Activated CD4-positive, CD25-positive, alpha-beta regulatory T cell treated with anti-CD3 and anti-CD28 coated beads, Interleukin-2, amount 50 U/mL, for 24 hours (primary cell): ENCODE measurements around the gene ALG11.
"Not testable (repeated sequence)": the region's sequence is repeated elsewhere in the genome, so short reads cannot be mapped to it uniquely, and the experiment has no call there.

Experiments
- ATAC-seq, 2 donors: fragments of 150-1000 bp; cut with Tn5 transposase; one replicate each; pipeline ENCODE4 v1.10.0; 2021; ENCODE audit warnings: mild to moderate bottlenecking in 1 of 2, moderate library complexity in 1 of 2

ALG11 gene, protein sequence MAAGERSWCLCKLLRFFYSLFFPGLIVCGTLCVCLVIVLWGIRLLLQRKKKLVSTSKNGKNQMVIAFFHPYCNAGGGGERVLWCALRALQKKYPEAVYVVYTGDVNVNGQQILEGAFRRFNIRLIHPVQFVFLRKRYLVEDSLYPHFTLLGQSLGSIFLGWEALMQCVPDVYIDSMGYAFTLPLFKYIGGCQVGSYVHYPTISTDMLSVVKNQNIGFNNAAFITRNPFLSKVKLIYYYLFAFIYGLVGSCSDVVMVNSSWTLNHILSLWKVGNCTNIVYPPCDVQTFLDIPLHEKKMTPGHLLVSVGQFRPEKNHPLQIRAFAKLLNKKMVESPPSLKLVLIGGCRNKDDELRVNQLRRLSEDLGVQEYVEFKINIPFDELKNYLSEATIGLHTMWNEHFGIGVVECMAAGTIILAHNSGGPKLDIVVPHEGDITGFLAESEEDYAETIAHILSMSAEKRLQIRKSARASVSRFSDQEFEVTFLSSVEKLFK

DNA sequence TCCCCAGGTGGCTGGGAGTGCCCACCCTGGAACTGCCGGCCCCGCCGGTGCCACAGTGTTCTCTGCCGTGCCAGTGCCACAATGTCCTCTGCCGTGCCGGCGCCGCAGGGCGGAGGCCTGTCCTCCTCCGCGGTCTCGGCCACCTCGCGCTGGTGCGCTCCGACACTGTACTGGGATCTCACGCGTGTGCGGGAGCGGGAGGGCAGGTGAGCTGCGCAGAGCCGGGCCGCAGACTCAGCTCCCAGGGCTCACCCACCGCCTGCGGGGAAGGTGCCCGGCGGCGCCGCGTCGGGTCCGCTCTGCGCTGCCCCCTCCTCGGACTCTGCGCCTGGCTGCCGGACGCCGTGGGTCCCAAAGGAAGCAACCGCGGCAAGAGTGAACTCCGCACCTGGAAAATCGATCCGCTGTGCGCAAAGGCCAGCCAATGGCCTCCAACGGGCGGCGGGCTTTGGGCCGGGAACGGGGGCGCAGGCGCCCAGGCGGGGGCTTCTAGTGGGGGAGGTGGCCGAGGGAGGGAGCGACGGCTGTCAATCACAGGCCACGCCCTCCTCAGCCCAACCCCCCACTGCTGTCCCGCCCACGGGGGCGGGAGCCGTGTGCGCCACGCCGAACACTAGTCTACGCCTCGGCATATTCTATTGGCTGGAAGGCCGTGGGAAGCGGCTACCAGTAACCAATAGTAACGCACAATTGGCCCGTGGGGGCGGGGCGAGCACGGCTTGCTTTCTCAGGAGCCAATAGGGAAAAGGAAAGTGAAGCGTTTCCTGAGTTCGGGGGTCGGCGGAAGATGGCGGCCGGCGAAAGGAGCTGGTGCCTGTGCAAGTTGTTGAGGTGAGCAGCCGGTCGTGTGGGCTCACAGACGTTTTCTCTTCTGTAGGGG is at the start of gene ALG11:
ALG11 (plus strand) TSS at position 767 of the 880 bp plus-strand sequence; CDS start at position 788, 21 bp downstream.
- ATAC-seq: peak; percentile 99

DNA sequence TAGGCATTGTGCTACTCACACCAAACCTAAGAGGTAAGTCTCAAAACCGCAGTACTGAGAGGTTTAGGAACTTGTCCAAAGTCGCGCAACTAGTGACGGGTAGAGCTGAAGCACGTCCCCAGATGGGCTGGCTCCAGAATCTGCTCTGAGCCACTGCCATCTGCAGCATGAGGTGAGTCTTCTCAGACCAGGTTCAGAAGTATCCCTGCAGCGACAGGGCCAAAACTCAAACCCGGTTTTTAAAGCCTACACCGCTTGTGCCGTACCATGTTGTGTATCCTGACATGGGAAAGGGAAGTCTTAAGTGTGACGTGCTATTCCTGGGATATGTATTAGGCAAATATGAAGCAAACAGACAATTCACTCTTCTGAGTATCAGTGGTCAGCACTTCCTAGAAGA is 46.0 kb upstream of the ALG11 start:
- no peak for ATAC-seq

DNA sequence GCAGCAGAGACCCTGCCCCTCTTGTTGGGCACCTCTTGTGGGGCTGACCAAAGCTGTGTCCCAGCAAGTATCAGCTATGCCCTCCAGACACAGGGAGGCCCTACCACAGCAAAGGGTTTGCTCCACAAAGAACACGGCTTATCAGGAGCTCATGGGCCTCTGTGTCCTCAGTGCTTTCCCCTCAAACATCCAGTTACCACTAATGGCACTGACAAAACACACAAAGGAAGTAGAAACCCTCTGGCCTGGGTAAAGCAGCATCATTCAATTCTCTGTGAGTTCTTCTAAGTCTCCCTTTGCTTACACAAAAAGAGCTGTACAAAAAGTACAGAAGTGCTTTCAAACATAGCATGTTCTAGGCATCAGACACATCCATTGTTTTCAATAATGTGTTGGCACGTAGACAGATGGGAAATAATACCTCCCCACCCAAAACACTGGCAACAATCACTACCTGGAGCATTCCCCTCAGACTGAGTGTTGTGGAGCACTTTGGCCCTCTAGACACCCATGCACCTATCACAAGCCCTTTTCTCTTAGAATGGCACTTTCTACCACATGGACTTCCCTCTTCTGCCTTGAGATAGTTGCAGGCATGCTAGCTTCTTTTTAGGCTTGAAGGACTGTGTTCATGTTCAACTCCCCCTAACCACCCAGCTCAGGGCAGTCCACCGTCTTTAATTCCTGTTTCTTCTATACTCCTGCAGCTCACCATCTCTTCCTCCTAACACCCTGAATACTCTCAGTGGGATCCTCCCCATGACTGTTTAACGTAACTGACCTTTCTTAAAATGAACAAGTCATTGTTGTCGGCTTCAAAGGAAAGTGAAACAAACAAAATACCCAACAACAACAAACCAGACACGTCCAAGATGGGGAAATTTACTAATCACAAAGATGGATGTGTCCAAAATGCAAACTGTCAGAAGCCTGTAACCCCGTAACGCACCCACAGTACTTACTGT is 44.4 kb upstream of the ALG11 start:
- no peak for ATAC-seq

DNA sequence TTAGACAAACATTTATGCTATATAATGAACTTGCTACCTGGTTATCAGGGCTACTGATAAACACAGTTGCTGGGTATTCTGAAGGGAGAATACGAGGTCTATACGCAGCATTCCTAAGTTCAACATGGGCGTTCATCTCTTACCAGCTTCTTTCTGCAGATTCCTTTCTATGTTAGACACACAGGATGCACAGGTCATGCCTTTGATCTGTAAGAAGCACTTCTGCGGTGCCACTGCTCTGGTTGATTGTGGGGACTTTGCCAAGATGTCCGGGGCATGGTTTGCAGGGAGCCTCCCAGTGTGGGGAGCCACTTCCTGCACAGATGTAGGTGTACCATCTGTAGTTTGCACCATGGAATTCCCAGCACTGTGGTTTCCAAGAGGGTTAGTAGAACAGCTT is 41.8 kb upstream of the ALG11 start:
- ATAC-seq: no peak

DNA sequence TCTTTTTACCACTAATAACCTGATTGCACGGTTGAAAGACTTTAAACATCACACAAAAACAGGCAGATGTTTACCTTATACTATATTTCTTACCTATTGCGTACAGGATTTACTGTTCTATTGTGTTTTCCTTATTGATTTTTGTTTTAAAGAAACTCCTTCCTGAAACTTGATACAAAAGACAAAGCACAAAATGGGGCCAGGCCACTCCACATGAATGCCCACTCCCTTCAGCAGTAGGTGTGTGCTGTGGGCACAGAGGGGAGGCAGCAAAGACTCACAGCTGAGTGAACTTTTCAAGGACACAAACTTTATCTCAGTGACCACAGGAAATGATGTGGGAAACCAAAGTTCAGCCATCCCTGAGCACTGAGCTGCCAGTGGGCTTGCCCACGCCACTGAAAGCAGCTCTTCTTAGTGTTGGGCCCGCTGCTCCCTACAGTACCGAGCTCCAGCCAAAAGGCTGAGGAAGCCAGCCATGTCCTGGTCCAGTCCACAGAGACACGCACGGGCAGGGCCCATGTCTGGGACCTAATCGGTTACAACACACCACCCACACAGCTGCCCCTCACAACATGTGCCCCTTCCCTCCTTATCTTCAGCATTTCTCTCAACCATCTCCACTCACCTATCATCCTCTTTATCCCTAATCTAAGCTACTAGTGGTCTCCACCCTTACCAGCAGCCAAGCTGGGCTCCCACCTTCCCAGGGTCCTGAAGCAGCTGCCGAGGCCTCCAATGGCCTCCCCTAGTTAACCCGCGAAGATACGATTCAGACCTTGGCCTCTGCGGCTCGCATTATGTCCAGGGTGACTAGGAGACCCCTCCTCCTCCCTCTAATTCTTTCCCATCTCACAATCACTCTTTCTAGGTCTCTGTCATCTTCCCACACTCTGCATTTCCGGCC is 40.4 kb upstream of the ALG11 start:
- ATAC-seq: no peak

DNA sequence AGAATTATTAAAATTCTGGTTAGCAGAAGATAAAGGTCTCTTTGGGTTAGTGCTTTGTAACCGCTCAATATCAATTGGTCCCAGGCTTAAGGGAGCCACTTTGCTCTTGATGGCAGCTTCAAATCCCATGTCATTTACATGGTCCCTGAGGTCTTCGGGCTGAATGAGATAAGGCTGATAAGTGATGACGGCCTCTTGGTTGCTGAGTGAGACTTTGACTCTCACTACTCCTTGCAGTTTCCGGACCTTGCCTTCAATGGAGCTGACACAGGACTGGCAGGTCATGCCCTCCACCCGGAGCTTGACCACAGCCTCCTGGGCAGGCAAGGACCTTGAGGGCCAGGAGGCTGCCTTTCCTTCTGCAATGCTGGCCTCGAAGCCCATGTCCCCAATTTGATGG is 37.7 kb upstream of the ALG11 start:
- no peak for ATAC-seq

DNA sequence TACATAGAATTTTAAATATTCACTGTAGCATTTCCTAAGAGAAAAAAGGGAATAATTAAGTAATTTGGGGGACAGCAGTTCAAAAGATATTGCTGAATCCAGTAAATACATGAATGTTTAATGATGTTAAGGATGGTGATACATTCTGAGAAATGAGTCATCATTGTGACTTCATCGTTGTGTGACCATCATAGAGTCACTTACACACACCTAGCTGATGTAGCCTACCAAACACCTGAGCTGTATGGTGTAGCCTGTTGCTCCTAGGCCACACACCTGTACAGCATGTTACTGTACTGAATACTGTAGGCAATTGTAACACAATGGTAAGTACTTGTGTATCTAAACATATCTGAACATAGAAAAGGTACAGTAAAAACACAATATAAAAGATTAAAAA is 35.8 kb upstream of the ALG11 start:
- ATAC-seq: peak; percentile 64 to 66

DNA sequence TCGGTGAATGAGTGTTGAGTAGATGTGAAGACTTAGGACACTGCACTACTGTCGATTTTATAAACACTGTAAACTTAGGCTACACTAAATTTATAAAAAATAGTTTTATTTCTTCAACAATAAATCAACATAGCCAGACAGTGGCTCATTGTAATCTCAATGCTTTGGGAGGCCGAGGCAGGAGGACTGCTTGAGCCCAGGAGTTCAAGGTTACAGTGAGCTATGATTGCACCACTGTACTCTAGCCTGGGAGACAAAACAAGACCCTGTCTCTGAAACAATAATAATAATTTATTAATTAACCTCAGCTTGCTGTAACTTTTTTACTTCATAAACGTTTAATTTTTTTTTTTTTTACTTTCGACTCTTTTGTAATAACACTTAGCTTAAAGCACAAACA is 35.3 kb upstream of the ALG11 start:
- ATAC-seq: no peak

DNA sequence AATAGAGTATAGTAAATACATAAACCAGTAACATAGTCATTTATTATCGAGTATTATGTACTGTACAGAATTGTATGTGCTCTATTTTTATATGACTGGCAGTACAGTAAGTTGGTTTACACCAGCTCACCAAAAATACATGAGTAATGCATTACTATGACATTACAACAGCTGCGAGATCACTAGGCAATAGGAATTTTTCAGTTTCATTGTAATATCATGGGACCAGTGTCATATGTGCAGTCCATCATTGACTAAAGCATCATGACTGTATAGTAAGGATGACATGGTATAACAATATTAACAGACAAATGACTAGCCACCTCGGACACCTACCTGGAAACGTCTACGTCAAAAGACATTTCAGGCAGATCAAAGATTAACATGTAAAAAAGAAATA is 34.6 kb upstream of the ALG11 start:
- no peak for ATAC-seq

DNA sequence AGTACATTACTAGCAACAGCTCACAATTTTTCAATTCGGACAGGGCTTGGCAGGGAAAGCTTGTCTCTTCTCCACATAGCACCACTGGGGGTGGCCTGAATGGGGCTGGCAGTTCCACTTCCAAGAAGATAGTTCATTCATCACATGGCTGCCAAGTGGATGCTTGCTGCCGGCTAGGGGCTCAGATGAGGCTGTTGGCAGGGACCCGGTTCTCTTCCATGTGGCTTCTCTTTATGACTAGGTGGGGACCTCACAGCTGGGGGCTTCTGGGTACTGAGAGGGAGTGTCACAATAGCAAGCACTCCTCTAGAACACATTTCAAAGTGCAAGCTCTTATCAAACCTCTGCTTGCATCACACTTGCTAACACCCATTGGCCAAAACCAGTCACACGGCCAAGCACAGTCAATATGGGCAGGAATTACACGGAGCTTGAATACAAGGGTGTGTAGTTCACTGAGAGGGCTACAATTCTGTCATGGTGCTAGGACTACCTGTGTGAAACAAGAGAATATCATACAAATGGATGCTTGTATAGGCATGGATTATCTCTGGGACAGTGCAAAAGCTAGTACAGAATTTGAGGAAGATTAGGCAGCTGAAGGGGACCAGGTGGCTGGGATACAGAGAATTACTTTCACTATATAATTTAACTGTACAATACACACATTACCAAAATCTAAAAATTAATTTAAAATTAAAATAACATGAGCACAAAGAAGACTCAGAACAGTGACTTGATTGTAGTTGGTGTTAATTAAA is 33.2 kb upstream of the ALG11 start:
- ATAC-seq: no peak

DNA sequence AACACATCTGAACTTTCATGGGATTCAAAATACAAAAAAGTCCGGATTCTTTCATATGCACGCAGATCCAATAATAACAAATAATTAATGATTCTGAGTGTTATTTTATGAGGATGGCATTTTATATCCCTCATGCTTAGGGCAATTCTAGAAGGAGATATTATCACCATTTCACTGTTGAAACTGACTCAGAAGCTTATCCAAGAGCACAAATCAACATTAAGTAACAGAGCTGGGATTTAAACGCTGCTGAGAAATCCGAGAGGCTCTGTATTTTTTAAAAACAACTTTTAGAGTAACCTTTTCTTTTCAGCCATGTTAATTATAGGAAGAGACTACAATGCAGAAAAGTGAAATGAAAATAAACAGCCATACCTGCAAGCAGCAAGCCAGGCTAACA is 31.3 kb upstream of the ALG11 start:
- no peak for ATAC-seq

DNA sequence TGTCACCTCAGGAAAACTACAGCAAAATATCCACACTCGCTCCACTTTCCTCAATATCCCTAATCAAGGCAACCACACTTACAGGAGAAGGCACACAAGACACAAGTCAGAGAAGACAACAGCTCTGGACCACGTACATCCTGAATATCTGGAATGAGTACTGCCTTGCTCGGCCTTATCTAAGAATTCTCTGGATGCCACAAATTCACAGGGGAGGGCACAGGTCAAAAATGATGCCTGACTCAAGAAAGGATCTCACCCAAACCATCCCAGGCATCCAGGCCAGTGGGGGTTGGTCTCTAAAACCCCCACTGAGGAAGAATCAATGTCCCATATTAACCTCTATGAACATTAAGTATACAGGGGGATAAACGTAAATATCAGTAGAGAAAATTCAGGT is 30.8 kb upstream of the ALG11 start:
- ATAC-seq: no peak

DNA sequence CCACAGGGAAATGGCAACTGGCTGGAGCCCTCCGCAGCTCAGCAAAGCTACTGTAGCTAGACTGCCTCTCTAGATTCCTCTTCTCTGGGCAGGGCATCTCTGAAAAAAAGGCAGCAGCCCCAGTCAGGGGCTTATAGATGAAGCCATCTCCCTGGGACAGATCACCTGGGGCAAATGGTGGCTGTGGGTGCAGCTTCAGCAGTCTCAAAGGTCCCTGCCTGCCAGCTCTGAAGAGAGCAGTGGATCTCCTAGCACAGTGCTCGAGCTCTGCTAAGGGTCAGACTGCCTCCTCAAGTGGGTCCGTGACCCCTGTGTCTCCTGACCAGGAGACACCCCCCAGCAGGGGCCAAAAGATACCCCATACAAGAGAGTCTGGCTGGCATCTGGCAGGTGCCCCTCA is 28.9 kb upstream of the ALG11 start:
- ATAC-seq: not testable (repeated sequence)

DNA sequence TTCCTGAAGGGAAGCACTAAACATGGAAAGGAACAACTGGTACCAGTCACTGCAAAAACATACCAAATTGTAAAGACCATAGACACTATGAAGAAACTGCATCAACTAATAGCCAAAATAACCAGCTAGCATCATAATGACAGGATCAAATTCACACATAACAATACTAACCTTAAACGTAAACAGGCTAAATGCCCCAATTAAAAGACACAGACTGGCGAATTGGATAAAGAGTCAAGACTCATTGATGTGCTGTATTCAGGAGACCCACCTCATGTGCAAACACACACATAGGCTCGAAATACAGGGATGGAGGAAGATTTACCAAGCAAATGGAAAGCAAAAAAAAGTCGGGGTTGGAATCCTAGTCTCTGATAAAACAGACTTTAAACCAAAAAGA is 27.3 kb upstream of the ALG11 start:
- not testable (repeated sequence) for ATAC-seq

DNA sequence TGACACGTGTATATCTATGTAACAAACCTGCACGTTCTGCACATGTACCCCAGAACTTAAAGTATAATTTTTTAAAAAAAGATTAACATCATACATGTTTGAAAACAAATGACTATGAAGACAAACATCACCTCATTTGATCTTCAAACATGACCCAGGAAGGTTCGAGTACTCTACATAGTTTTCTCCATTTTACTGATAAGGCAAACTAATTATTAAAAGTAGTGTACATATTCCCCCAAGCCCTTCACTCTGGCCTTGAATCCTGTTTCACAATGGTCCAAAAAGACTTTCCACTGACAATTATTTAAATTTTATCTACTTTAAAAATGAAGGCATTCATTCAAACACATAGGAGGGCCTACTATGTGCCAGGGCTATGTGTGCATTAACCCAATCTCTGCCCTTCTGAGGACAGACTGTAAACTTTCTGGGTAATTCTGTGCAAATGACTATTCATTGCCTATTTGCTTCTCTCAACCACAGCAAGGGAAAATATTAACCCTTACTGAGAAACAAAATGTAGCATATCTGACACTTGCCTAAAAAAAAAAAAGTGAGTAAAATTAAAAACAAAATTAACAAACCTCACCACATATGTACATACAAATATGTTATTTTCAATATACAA is 23.1 kb upstream of the ALG11 start:
- ATAC-seq: no peak

DNA sequence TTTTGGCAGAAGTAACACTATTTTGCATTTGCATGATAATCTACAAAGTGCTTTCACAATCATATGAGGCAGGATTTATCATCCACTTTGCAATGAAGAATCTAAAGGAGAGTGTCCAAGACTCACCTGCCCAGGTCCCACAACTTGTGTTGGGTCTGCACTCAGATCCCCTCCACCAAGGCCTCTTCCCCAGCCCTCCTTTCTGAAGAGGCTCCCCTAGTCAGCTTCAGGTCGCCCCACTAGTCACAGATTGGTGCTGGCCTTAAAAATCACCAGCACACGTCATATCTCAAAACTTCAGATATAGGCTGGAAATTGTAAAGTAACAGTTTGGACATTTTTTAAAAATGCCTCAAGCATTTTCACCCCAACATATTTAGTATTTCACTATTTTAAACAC is 18.5 kb upstream of the ALG11 start:
- ATAC-seq: no peak

DNA sequence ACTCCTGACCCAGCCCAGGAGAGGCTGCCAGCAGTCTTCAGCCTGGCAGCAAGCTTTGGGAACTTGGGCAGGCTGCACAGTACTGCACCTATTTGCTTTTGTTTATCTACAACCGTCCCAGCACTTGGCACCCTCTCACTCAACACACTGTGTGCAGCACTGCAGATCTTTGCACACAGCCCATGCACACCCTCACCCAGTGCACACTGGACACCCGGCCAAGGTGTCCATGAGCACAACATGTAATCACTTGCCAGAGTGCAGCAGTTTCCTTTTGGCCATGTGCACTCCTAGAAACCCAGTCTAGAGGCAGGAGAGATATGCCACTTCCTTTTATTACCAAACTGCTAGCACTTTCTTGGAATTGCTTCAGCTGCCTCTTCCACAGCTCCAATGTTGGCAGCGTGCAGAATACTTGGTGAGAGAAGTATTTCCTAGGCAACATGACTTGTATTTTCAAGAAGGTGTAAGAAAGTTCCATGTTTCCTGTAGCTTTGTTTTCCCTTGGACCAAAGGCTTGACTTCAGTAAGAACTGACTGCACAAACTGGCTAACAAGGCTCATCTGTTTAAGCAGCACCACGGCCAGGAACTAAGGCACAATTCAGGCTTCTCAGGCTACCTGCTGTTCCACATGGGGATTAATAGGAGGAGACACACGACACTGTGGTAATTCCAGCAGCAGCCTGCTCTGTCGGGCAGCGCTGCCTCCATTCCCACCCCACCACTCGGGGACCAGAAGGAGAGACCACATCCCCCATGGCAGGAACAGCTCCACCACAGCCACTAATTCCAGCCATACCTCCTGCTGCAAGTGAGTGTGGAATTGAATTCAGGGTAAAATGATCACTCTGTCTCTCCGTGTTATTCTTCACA is 16.3 kb upstream of the ALG11 start:
- ATAC-seq: no peak

DNA sequence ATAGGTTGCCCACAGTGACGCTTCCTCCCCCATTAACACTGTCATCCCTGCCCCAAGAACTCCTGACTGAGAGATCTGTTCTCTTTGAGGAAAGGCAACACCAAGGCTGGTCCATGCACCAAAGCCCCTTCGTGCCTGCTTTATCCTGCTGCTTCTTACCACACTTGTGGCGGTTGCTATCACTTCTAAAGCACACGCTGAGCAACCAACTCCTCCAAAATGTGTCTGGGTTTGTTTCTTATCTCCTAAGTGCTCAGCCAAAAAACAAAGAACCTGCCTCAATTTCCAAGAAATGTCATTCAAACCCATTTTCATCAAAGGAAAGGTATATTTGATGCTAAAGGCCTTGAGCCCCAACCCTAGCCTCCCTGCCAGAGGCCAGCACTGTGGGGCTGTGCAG is 15.6 kb upstream of the ALG11 start:
- no peak for ATAC-seq

DNA sequence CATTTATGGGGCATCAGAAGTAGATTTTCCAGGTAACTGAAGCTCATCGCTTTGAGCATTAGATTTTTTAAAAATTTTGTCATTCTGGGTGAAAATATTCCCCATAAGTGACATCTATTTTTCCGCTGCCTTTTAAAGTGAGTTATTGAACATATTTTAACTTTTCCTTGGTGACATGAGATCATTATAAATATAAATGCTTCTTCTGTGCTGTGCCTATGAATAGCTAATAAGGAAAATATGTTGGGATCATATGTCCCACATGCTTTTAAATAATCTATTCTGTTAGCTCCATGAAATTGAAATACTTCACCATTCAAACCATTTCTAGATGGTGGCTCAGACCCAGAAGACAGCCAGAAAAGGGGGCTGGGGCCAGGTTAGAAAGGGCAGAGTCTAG is 15.0 kb upstream of the ALG11 start:
- ATAC-seq: no peak
